ENCODE data around the gene USP32.

- TF ChIP-seq CTCF (IDR thresholded peaks at IDR 0.05) (no peak), ZNF416 (CRISPR knock-in tag; IDR thresholded peaks at IDR 0.05) (no peak), HMGXB4 (CRISPR knock-in tag; IDR thresholded peaks at IDR 0.05) (no peak), KAT7 (CRISPR knock-in tag; IDR thresholded peaks at IDR 0.05; ENCODE audit: borderline replicate concordance) (no peak), ZNF317 (CRISPR knock-in tag; IDR thresholded peaks at IDR 0.05; ENCODE audit: borderline replicate concordance, low read depth) (no peak), E2F1 (CRISPR knock-in tag; IDR thresholded peaks at IDR 0.05) (no peak), SP1 (CRISPR knock-in tag; conservative IDR thresholded peaks at IDR 0.05) (no peak), ZNF396 (CRISPR knock-in tag; IDR thresholded peaks at IDR 0.05; ENCODE audit: borderline replicate concordance) (no peak), ESRRA (CRISPR knock-in tag; IDR thresholded peaks at IDR 0.05; ENCODE audit: borderline replicate concordance) (no peak), MXD4 (CRISPR knock-in tag; IDR thresholded peaks at IDR 0.05; ENCODE audit: borderline replicate concordance) (no peak), ARID4B (CRISPR knock-in tag; IDR thresholded peaks at IDR 0.05; ENCODE audit: borderline replicate concordance) (no peak)
These were observed 218.6 kb downstream of the USP32 start for GRCh38 chr17:60173304-60173819.

All from WTC11 (cell line).